ENCODE measurements around the gene ETFA.

ETFA gene

DNA sequence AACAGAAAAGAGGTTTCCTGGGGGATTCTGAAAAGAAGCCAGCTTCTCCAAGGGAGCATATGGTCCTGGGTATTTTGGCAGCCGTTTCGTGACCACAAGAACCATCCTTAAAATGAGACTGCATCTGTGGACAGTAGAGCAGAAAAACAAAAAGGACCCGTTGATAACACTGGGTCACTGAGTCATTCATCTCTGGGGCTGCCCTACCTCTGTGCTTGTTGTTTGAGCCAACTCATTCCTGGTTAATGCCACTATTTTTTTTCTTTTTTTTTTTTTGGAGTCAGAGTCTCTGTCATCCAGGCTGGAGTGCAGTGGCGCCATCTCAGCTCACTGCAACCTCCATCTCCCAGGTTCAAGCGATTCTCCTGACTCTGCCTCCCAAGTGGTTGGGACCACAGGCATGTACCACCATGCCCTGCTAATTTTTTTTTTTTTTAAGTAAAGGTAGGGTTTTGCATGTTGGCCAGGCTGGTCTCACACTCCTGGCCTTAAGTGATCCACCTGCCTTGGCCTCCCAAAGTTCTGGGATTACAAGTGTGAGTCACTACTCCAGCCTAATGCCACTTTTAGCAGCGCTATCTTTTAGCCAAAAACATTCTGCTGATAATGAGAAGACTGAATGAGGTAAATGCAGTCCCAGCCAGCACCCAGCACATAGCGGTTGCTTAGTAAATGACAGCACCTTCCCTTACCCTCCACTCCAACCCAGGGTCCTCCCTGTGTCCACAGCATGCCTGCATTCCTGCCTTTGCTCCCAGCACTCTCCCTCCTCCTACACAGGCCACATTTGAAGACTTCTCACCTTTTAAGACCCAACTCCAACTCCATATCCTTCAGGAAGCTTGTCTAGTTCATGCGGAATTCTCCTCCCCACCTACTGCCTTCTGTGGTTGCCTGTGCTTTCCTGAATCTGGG, 16.2 kb upstream of the ETFA start:
- no peak overlapping the region for H3K27ac ChIP-seq

DNA sequence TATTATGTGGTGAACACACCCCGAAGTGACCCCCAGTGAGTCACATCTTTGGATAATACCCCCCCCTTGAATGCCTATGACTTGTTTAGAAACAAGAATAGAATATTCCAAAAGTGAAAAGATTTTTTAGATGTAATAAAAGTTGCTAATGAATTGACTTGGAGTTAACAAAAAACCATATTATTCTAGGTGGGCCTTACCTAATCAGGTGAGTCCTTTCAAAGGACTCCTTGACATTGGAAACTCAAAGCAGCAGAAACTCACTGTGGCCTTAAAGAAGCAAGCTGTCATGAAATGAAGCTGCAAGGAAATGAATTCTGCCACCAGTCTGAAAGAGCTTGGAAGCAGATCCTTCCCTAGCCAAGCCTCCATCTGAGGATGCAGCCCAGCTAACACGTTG, 14.4 kb upstream of the ETFA start:
- TF ChIP-seq ZFX (IDR thresholded peaks at IDR 0.05; ENCODE audit: borderline replicate concordance), result no peak
- TF ChIP-seq, protein P1, sequence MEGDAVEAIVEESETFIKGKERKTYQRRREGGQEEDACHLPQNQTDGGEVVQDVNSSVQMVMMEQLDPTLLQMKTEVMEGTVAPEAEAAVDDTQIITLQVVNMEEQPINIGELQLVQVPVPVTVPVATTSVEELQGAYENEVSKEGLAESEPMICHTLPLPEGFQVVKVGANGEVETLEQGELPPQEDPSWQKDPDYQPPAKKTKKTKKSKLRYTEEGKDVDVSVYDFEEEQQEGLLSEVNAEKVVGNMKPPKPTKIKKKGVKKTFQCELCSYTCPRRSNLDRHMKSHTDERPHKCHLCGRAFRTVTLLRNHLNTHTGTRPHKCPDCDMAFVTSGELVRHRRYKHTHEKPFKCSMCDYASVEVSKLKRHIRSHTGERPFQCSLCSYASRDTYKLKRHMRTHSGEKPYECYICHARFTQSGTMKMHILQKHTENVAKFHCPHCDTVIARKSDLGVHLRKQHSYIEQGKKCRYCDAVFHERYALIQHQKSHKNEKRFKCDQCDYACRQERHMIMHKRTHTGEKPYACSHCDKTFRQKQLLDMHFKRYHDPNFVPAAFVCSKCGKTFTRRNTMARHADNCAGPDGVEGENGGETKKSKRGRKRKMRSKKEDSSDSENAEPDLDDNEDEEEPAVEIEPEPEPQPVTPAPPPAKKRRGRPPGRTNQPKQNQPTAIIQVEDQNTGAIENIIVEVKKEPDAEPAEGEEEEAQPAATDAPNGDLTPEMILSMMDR (IDR thresholded peaks at IDR 0.05), result no peak

More for the DNA sequence above, 16.2 kb upstream of the ETFA start:
- TF ChIP-seq, protein P1 (IDR thresholded peaks at IDR 0.05), result no peak
- no peak for TF ChIP-seq ZFX (IDR thresholded peaks at IDR 0.05; ENCODE audit: borderline replicate concordance)

DNA sequence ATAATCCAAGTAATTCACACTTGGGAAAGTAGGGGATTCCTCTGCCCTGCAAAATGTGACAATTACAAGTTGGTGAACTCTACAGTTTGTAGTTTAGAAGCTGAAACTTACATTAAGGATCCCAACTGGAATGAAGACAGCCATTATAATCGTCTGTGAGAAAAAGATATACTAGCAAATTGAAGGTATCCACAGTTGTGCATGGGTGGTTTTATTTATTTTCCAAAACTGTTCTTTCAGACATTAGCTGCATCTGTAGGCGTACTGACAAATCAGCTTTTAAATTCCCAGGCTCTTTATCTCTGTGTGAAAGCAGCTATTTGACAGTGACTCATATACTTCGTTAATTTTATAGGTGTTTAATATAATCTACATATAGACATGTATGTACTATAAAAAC, 12.8 kb upstream of the ETFA start:
- H3K27ac ChIP-seq, result no peak overlapping the region
- TF ChIP-seq ZFX (IDR thresholded peaks at IDR 0.05; ENCODE audit: borderline replicate concordance), result no peak
- TF ChIP-seq, protein P1 (IDR thresholded peaks at IDR 0.05), result no peak

More for the DNA sequence above, 14.4 kb upstream of the ETFA start:
- no peak overlapping the region for H3K27ac ChIP-seq

DNA sequence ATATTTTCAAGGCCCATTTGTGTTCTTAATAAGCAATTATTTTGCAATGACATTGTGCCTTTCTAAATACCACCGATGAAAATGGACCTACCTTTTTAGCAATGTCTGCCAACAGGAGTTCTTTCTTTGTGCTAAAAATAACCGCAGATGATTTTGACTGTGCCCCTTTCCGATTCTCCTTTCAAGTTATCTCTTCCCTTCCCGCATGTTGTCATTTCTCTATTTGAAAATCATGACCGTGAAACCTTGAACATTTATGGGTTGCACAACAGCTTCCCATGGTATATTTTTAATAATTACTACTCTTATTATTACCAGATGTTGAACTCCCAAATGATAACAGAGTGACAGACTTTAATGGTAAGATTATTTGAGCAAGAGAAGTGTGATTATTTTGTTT, 10.3 kb upstream of the ETFA start:
- no peak for TF ChIP-seq ZFX (IDR thresholded peaks at IDR 0.05; ENCODE audit: borderline replicate concordance)
- TF ChIP-seq, protein P1 (IDR thresholded peaks at IDR 0.05), result no peak
- H3K27ac ChIP-seq, result no peak overlapping the region

DNA sequence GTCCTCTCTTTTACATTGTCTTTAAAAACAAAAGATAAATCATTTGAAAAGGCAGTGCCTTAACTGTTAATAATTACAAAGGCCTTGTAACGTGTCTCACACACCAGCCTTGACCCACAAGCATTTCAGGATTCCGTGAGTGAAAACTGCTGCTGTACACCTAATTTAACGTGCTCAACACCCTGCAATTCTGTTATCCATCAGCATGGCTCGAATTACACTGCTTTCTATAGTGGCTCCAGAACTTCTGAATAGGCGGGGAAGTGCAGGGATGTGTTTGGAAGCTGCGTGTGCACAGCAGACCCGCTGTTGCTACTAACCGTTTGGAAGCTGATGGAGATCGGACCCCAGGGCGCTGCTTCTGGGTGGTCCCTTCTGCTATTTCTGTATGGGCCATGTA, 9.9 kb upstream of the ETFA start:
- TF ChIP-seq, protein P1 (IDR thresholded peaks at IDR 0.05), result no peak
- no peak for TF ChIP-seq ZFX (IDR thresholded peaks at IDR 0.05; ENCODE audit: borderline replicate concordance)
- H3K27ac ChIP-seq, result no peak overlapping the region

DNA sequence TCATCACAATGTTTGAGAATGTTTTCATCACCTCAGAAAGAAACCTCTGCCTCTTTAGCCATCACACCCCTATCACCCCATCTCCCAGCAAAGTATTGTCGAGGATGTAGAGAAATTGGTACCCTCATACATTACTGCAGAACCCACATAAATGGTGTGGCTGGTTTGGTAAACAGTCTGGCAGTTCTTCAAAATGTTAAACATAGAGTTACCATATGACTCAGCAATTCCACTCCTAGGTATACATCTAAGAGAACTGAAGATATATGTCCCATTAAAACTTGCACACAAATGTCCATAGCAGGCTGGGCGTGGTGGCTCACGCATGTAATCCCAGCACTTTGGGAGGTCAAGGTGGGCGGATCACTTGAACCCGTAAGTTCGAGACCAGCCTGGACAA, 8.7 kb upstream of the ETFA start:
- no peak overlapping the region for H3K27ac ChIP-seq
- TF ChIP-seq ZFX (IDR thresholded peaks at IDR 0.05; ENCODE audit: borderline replicate concordance), result no peak
- TF ChIP-seq, protein P1 (IDR thresholded peaks at IDR 0.05), result no peak

DNA sequence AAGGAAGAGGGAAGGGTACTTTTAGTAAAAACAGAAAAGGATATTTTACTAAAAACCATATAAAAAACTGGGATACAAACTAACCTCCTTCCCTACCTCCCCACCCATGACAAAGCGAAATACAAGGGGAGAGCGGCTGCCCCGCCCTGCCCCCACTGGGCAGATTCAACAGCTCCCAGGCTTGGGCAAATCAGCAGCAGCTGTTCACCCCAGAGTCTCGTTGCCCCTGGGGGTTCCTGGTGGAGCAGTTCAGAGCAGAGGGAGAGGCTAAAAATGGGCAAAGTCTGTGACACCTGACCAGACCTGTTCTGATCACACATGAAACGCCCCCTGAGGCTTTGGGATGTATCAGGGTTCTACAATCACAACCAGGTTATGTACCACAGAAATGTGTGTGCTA, 2.5 kb upstream of the ETFA start:
- no peak for TF ChIP-seq ZFX (IDR thresholded peaks at IDR 0.05; ENCODE audit: borderline replicate concordance)
- TF ChIP-seq, protein P1 (IDR thresholded peaks at IDR 0.05), result no peak
- H3K27ac ChIP-seq, result peak overlapping the region; percentile 99

DNA sequence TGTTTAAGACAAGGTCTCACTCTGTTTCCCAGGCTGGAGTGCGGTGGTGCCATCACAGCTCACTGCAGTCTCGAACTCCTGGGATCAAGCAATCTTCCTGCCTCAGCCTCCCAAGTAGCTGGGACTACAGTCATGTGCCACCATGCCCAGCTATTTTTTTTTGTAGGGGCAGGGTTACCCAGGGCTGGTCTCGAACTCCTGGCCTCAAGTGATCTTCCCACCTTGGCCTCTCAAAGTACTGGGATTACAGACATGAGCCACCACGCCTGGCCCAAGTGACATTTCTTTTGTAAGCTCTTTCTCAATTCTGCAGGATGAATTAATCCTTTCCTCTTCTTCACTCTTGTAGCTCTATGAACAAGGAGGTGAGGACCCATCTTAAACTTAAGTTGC, 1.9 kb upstream of the ETFA start:
- peak overlapping the region; percentile 99 for H3K27ac ChIP-seq
